GM12891 (cell line): ENCODE measurements around the gene ZBTB21.

Source experiments
- PAX5 ChIP-seq: IDR thresholded peaks from 2 replicates; pipeline ENCODE4 v1.6.1; 2011; ENCODE audit warnings: low read length, moderate library complexity, mild to moderate bottlenecking; ENCODE audit not compliant: insufficient read depth, severe bottlenecking
- POLR2A ChIP-seq: IDR thresholded peaks from 2 replicates; pipeline ENCODE4 v1.6.1; 2011; ENCODE audit warnings: low read depth, low read length, control low read depth
- POLR2AphosphoS5 ChIP-seq: IDR thresholded peaks from 2 replicates; pipeline ENCODE4 v1.6.1; 2011; ENCODE audit warnings: low read depth, low read length, control low read depth
- POU2F2 ChIP-seq: IDR thresholded peaks from 2 replicates; pipeline ENCODE4 v1.6.1; 2011; ENCODE audit warnings: low read depth, mild to moderate bottlenecking, control low read depth, low read length, moderate library complexity
- SPI1 ChIP-seq: IDR thresholded peaks from 2 replicates; pipeline ENCODE4 v1.6.1; 2011; ENCODE audit warnings: low read depth, low read length, control low read depth
- TAF1 ChIP-seq: IDR thresholded peaks from 2 replicates; pipeline ENCODE4 v1.6.1; 2011; ENCODE audit warnings: low read depth, low read length, control low read depth

DNA sequence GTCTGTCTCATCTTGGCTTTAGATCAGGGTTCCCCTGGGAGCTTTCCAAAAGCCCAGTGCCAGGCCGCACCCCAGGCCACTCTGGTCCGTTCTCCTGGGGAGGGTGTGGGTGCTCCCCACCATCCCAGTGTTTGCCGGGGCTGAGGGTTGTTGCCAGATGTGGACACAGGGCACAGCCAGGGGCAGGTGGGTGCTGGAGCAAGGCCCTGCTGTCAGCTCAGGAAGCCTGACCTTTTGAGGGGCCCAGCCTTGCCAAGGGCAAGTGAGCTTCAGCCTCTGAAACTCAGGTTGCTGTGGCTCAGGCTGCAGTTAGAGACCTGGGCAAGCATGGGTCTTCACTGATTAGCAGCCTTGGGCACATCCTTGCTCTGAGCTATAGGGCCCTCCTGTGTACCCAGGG, 22.8 kb upstream of the ZBTB21 start:
- TF ChIP-seq POLR2A (no peak), POLR2AphosphoS5 (no peak), TAF1 (no peak), SPI1 (no peak), POU2F2 (no peak), PAX5 (no peak)
